T-helper 1 cell treated with Interleukin-12 subunit alpha and Interleukin-12 subunit beta and Interleukin-4 antibody, amounts not matched to agents 30 ng/mL and 1 ng/mL, for 36 hours (primary cell): Measurements from ENCODE around the gene NXPE3. TPM values are rescaled to one million over a fixed set of nuclear protein-coding genes. Genes with fewer than 3 reads are reported as not detected.
"Not testable (repeated sequence)": the region's sequence is repeated elsewhere in the genome, so short reads cannot be mapped to it uniquely, and the experiment has no call there.

Experiments
- intact Hi-C: fragments of 100-400 bp; cut with micrococcal nuclease; formaldehyde crosslinking; loops from one replicate; pipeline ENCODE4 v1.15.1; 2024
- total RNA-seq: library from RNA; stranded (reverse); gene quantifications from 2 replicates; pipeline ENCODE4 v1.2.3, GENCODE V29; 2022

Gene NXPE3
- total RNA-seq: 26.8 and 27.6 TPM in 2 replicates

- intact Hi-C loops: loop anchor here (1.0 to 10.0 kb wide), 10 partner anchors 24 to 1444 kb away; partner anchors contain the start of genes CEP97, LNP1, NIT2 and PCNP
Measured at GRCh38 chr3:101779047-101779821, at the start of gene NXPE3. Gene NXPE3 (plus strand): TSS chr3:101779211. CDS start chr3:101785597, 6,386 bp downstream.

- intact Hi-C loops: loop anchor here (5.0 kb wide), 1 partner anchor 1467 kb away; the partner anchor contains the start of gene TBC1D23
Measured at GRCh38 chr3:101729586-101729985, 49.4 kb upstream of the NXPE3 start.

GRCh38 chr3:101730839-101731238, 48.2 kb upstream of the NXPE3 start:
- intact Hi-C loops: no loop called here

GRCh38 chr3:101732240-101732641, 46.8 kb upstream of the NXPE3 start:
- intact Hi-C loops: no loop called here

GRCh38 chr3:101735833-101736232, 43.2 kb upstream of the NXPE3 start:
- intact Hi-C loops: no loop called here

GRCh38 chr3:101741914-101742313, 37.1 kb upstream of the NXPE3 start:
- intact Hi-C loops: not testable (repeated sequence)

GRCh38 chr3:101744811-101745210, 34.2 kb upstream of the NXPE3 start:
- intact Hi-C loops: no loop called here

GRCh38 chr3:101745934-101746333, 33.1 kb upstream of the NXPE3 start:
- intact Hi-C loops: not testable (repeated sequence)

- intact Hi-C loops: not testable (repeated sequence)
Measured at GRCh38 chr3:101753386-101754113, 25.5 kb upstream of the NXPE3 start.

GRCh38 chr3:101758224-101758623, 20.8 kb upstream of the NXPE3 start:
- intact Hi-C loops: no loop called here

GRCh38 chr3:101762041-101762646, 16.9 kb upstream of the NXPE3 start:
- intact Hi-C loops: no loop called here

GRCh38 chr3:101777745-101778281, 1.2 kb upstream of the NXPE3 start:
- intact Hi-C loops: loop anchor here (2.0 to 10.0 kb wide), 5 partner anchors 91 to 1443 kb away; partner anchors contain the start of genes LNP1, NIT2, PCNP and RPL24

GRCh38 chr3:101778385-101779046, 495 bp upstream of the NXPE3 start:
- intact Hi-C loops: loop anchor here (1.0 to 10.0 kb wide), 10 partner anchors 25 to 1444 kb away; partner anchors contain the start of genes CEP97, LNP1, NIT2 and PCNP

GRCh38 chr3:101779822-101780381, 891 bp downstream of the NXPE3 start:
- intact Hi-C loops: loop anchor here (1.0 to 10.0 kb wide), 10 partner anchors 23 to 1445 kb away; partner anchors contain the start of genes CEP97, LNP1, NIT2 and PCNP

- intact Hi-C loops: no loop called here
Measured at GRCh38 chr3:101780661-101781060, 1.6 kb downstream of the NXPE3 start.

GRCh38 chr3:101781166-101781565, 2.2 kb downstream of the NXPE3 start:
- intact Hi-C loops: no loop called here

- intact Hi-C loops: loop anchor here (1.0 kb wide), 1 partner anchor 18 kb away; no protein-coding TSS in a partner anchor
Measured at GRCh38 chr3:101784855-101785613, 6.0 kb downstream of the NXPE3 start.

GRCh38 chr3:101791778-101792177, 12.8 kb downstream of the NXPE3 start:
- intact Hi-C loops: no loop called here

GRCh38 chr3:101796077-101796680, 17.2 kb downstream of the NXPE3 start:
- intact Hi-C loops: no loop called here
